Measurements from ENCODE around the gene OR10V1.

DNA sequence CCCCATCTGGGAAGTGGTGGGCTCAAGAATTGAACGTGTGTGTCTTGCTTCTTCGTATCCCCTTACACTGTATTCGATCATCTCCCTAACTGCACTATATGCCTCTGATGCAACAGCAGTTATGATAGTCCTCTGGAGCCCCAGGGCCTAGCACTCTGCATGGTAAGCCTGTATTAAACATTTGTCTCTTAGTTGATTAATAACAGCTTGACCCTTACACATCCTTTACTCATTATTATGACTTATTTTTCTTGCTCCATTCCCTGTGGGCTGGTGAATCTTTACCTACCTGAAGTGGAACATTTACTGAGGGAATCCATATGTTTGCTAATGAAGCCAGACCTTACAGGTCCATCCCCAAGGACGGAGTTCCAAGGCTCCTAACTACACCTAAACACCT, 47.1 kb upstream of the OR10V1 start:
- no peak for TF ChIP-seq EP300 (IDR thresholded peaks at IDR 0.05)
- TF ChIP-seq, protein P1, sequence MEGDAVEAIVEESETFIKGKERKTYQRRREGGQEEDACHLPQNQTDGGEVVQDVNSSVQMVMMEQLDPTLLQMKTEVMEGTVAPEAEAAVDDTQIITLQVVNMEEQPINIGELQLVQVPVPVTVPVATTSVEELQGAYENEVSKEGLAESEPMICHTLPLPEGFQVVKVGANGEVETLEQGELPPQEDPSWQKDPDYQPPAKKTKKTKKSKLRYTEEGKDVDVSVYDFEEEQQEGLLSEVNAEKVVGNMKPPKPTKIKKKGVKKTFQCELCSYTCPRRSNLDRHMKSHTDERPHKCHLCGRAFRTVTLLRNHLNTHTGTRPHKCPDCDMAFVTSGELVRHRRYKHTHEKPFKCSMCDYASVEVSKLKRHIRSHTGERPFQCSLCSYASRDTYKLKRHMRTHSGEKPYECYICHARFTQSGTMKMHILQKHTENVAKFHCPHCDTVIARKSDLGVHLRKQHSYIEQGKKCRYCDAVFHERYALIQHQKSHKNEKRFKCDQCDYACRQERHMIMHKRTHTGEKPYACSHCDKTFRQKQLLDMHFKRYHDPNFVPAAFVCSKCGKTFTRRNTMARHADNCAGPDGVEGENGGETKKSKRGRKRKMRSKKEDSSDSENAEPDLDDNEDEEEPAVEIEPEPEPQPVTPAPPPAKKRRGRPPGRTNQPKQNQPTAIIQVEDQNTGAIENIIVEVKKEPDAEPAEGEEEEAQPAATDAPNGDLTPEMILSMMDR (IDR thresholded peaks at IDR 0.05), result no peak
- no peak for TF ChIP-seq POLR2A (IDR thresholded peaks at IDR 0.05)

Measured in gastroesophageal sphincter (tissue), 3 donors.